Heart right ventricle (tissue), 16 donors: ENCODE measurements around the gene FRMD3. TPM values are rescaled to one million over a fixed set of nuclear protein-coding genes. Genes with fewer than 3 reads are reported as not detected.
"Not testable (repeated sequence)": the region's sequence is repeated elsewhere in the genome, so short reads cannot be mapped to it uniquely, and the experiment has no call there.

ENCODE experiments used
- ATAC-seq, 8 donors: fragments of 200-7000 bp; cut with Tn5 transposase; one replicate each; pipeline ENCODE4 v1.9.1; 2020; ENCODE audit warnings: mild to moderate bottlenecking in 8 of 8, moderate library complexity in 8 of 8, moderate number of reproducible peaks in 1 of 8
- DNase-seq, 2 donors: peaks; one replicate each; pipeline ENCODE4 v3.0.0-alpha.2; 2020
- H3K27ac ChIP-seq, 10 donors: fragments of 200-600 bp; sonication (generic) in 2 of 10; one replicate each; pipeline versions ENCODE4 v1.5.0 to v1.8.0; 2020 to 2022; ENCODE audit warnings: mild to moderate bottlenecking in 3 of 10
- H3K27me3 ChIP-seq, 7 donors: fragments of 200-600 bp; one replicate each; pipeline ENCODE4 v1.8.0; 2021 to 2022; ENCODE audit warnings: mild to moderate bottlenecking in 2 of 7
- H3K36me3 ChIP-seq, 9 donors: fragments of 200-600 bp; sonication (generic) in 1 of 9; one replicate each; pipeline versions ENCODE4 v1.5.0 to v1.8.0; 2020 to 2022; ENCODE audit warnings: mild to moderate bottlenecking in 2 of 9
- H3K4me1 ChIP-seq, 9 donors: fragments of 200-600 bp; sonication (generic) in 1 of 9; one replicate each; pipeline versions ENCODE4 v1.5.0 to v1.8.0; 2020 to 2022; ENCODE audit warnings: mild to moderate bottlenecking in 4 of 9
- H3K4me3 ChIP-seq, 10 donors: fragments of 200-600 bp; sonication (generic) in 2 of 10; one replicate each; pipeline versions ENCODE4 v1.5.0 to v1.8.0; 2020 to 2022; ENCODE audit warnings: mild to moderate bottlenecking in 7 of 10, moderate library complexity in 2 of 10
- H3K9me3 ChIP-seq, 11 donors: fragments of 200-600 bp in 10 of 11; sonication (generic) in 2 of 11; one replicate each; pipeline versions ENCODE4 v1.5.0 to v1.8.0; 2013 to 2022; ENCODE audit warnings: mild to moderate bottlenecking in 2 of 11, control low read depth in 1 of 11, moderate library complexity in 1 of 11
- WGBS, 2 donors: extraction: QIAGEN DNeasy Blood & Tissue Kit; methylation state at CpG; one replicate each; pipeline ENCODE4 v1.1.7; 2013; ENCODE audit warnings: inconsistent platforms in 1 of 2; 5-methylcytosine and 5-hydroxymethylcytosine counted together
- intact Hi-C, 10 donors: fragments of 100-400 bp; cut with DNase I; formaldehyde crosslinking; loops; one replicate each; pipeline versions ENCODE4 v1.11.1 to v1.14.2; 2022
- polyA plus RNA-seq, 2 donors: library from polyadenylated mRNA; stranded (reverse); fragments of 200-250 nt; gene quantifications; one replicate each; pipeline ENCODE4 v1.2.3, GENCODE V29; 2013
- total RNA-seq, 10 donors: library from RNA; stranded (reverse); fragmentation: NEBNext Ultra II Directional in 3 of 10; extraction: Animal tissue kit (Norgen Biotek cat#: 25700) in 3 of 10; gene quantifications; one replicate each; pipeline versions ENCODE4 v1.2.1 to v1.2.4, GENCODE V29; 2021 to 2023
- TF ChIP-seq, protein P1 (sequence below), 9 donors: fragments of 200-600 bp; sonication (generic) in 2 of 9; IDR thresholded peaks; one replicate each; pipeline versions ENCODE4 v1.5.0 to v1.8.0; 2021 to 2022; ENCODE audit warnings: antibody characterized with exemption in 9 of 9, mild to moderate bottlenecking in 5 of 9, moderate library complexity in 1 of 9
- donor health status: Arrhythmogenic right ventricular cardiomyopathy.
- donor health status: ischemic (EF 13 %, LVEDD 7.1; RV severe dilation, severe dysfunction).
- donor health status: healthy with polysubstance abuse.
- donor health status: DM: no; HTN: yes; CAD: no.
- donor health status: DM: no; HTN: no; CAD: no.
- donor health status: ischemic (EF 25% LVEDD 6.9; RV normal size, moderate dysfunction).
- donor health status: ischemic (EF 25% LVEDD 5.7; RV mildly dilated, moderate dysfunction).
- donor health status: healthy.
- donor health status: DM: yes; HTN: yes; CAD: no.
- donor health status: Ischemic cardiomyopathy.
- donor health status: ischemic (EF 35%, LVEDD 5.7; RV mildly dilated, moderate dysfunction).
- donor health status: nonischemic (EF 11% LVEDD 7.7; RV severe dilation, severe dysfunction).
- donor health status: DM: yes; HTN: yes; CAD: no.
- donor health status: PGD.
- donor health status: ischemic (EF 29% LVEDD 5.4; RV normal size, mild dysfunction).
- donor health status: nonischemic (EF 23%, LVEDD 6.1; RV moderate dilation, normal function).

The FRMD3 gene
- total and polyA plus RNA-seq, 12 donors = 23.1 to 145 (median 98.8) TPM

- H3K4me1 ChIP-seq = peaks cover 0 to 11% (median 0%) of the 10 kb centered on the region in 9 donors
- no peak overlapping the region for H3K27ac ChIP-seq
- peaks cover 0 to 15% (median 0%) of the 10 kb centered on the region in 11 donors for H3K9me3 ChIP-seq
- no peaks in the 10 kb centered on the region for H3K36me3 ChIP-seq
- intact Hi-C loops = no loop called here
- WGBS, 2 donors = 94 to 100% methylated on average over 1 of the region's 1 CpG
- TF ChIP-seq, protein P1, sequence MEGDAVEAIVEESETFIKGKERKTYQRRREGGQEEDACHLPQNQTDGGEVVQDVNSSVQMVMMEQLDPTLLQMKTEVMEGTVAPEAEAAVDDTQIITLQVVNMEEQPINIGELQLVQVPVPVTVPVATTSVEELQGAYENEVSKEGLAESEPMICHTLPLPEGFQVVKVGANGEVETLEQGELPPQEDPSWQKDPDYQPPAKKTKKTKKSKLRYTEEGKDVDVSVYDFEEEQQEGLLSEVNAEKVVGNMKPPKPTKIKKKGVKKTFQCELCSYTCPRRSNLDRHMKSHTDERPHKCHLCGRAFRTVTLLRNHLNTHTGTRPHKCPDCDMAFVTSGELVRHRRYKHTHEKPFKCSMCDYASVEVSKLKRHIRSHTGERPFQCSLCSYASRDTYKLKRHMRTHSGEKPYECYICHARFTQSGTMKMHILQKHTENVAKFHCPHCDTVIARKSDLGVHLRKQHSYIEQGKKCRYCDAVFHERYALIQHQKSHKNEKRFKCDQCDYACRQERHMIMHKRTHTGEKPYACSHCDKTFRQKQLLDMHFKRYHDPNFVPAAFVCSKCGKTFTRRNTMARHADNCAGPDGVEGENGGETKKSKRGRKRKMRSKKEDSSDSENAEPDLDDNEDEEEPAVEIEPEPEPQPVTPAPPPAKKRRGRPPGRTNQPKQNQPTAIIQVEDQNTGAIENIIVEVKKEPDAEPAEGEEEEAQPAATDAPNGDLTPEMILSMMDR (IDR thresholded peaks at IDR 0.05) = no peak
- DNase-seq = no peak
- H3K4me3 ChIP-seq = no peak overlapping the region
- ATAC-seq = no peak
- no peaks in the 10 kb centered on the region for H3K27me3 ChIP-seq
These were observed 17.2 kb downstream of the FRMD3 start for GRCh38 chr9:83521011-83521410.

- Histone ChIP-seq H3K36me3 (no peaks in the 10 kb centered on the region), H3K27ac (no peak overlapping the region), H3K27me3 (no peaks in the 10 kb centered on the region), H3K4me1 (peaks cover 0 to 11% (median 0%) of the 10 kb centered on the region in 9 donors), H3K9me3 (peaks cover 0 to 15% (median 0%) of the 10 kb centered on the region in 11 donors), H3K4me3 (no peak overlapping the region)
- intact Hi-C loops = no loop called here
- DNase-seq (no peak), ATAC-seq (no peak)
- WGBS, 2 donors = 90 to 97% methylated on average over 1 of the region's 1 CpG
- TF ChIP-seq, protein P1 (IDR thresholded peaks at IDR 0.05) = no peak
These were observed 17.9 kb downstream of the FRMD3 start for GRCh38 chr9:83520292-83520691.

- intact Hi-C loops = not testable (repeated sequence)
These were observed 20.2 kb downstream of the FRMD3 start for GRCh38 chr9:83517980-83518379.

DNA sequence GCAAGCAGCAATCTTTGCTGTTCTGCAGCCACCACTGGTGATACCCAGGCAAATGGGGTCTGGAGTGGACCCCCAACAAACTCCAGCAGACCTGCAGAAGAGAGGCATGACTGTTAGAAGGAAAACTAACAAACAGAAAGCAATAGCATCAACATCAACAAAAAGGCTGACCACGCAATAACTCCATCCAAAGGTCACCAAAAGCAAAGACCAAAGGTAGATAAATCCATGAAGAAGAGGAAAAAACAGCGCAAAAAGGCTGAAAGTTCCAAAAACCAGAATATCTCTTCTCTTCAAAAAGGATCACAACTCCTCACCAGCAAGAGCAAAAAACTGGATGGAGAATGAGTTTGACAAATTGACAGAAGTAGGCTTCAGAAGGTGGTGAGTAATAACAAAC, 23.4 kb downstream of the FRMD3 start:
- H3K27me3 ChIP-seq = no peaks in the 10 kb centered on the region
- TF ChIP-seq, protein P1 (IDR thresholded peaks at IDR 0.05) = no peak
- 98 to 100% methylated on average over 2 of the region's 2 CpGs for WGBS, 2 donors
- no peak overlapping the region for H3K27ac ChIP-seq
- DNase-seq (no peak), ATAC-seq (no peak)
- peaks cover 0 to 49% (median 20%) of the 10 kb centered on the region in 9 donors for H3K4me1 ChIP-seq
- H3K4me3 ChIP-seq = no peak overlapping the region
- H3K36me3 ChIP-seq = no peaks in the 10 kb centered on the region
- intact Hi-C loops = loop anchor here in 1 of 10 donors (5.0 kb wide), 1 partner anchor 37 kb away; no protein-coding TSS in a partner anchor
- peaks cover 0 to 14% (median 0%) of the 10 kb centered on the region in 11 donors for H3K9me3 ChIP-seq

More at GRCh38 chr9:83517980-83518379, 20.2 kb downstream of the FRMD3 start:
- not testable (repeated sequence) for H3K27ac ChIP-seq, ATAC-seq, H3K4me3 ChIP-seq, H3K36me3 ChIP-seq, DNase-seq, H3K27me3 ChIP-seq
- peaks cover 0 to 17% (median 5%) of the 10 kb centered on the region in 9 donors for H3K4me1 ChIP-seq
- H3K9me3 ChIP-seq = peaks cover 0 to 15% (median 0%) of the 10 kb centered on the region in 11 donors

GRCh38 chr9:83512621-83513020, 25.6 kb downstream of the FRMD3 start:
- Histone ChIP-seq H3K9me3 (no peaks in the 10 kb centered on the region), H3K4me1 (peaks cover 4 to 61% (median 29%) of the 10 kb centered on the region in 9 donors), H3K27ac (peak overlapping the region in 5 of 10 donors; percentile 1 to 46 (median 10)), H3K4me3 (no peak overlapping the region), H3K36me3 (no peaks in the 10 kb centered on the region), H3K27me3 (no peaks in the 10 kb centered on the region)
- intact Hi-C loops = loop anchor here in 1 of 10 donors (5.0 kb wide), 1 partner anchor 35 kb away; no protein-coding TSS in a partner anchor
- no peak for DNase-seq
- TF ChIP-seq, protein P1 (IDR thresholded peaks at IDR 0.05) = no peak
- no peak for ATAC-seq
- 71 to 79% methylated on average over 3 of the region's 3 CpGs for WGBS, 2 donors
